HG02763 (cell line): Measurements from ENCODE around the gene POLN.

Source experiments
- ATAC-seq: cut with Tn5 transposase; IDR thresholded peaks from one replicate; pipeline ENCODE4 v1.9.1; 2021; ENCODE audit warnings: mild to moderate bottlenecking, moderate library complexity; ENCODE audit not compliant: unreplicated experiment

Gene POLN

GRCh38 chr4:2089222-2089621 lies 152.7 kb downstream of the POLN start:
- ATAC-seq = no peak

- ATAC-seq = no peak
Observed at GRCh38 chr4:2087170-2087569, 154.8 kb downstream of the POLN start.

- no peak for ATAC-seq
Observed at GRCh38 chr4:2085496-2085901, 156.4 kb downstream of the POLN start.

GRCh38 chr4:2084316-2084715 lies 157.6 kb downstream of the POLN start:
- ATAC-seq = no peak

- no peak for ATAC-seq
Observed at GRCh38 chr4:2083826-2084160, 158.1 kb downstream of the POLN start.

- no peak for ATAC-seq
Observed at GRCh38 chr4:2083116-2083825, 158.7 kb downstream of the POLN start.

- ATAC-seq = no peak
Observed at GRCh38 chr4:2082627-2083026, 159.3 kb downstream of the POLN start.

GRCh38 chr4:2082118-2082517 lies 159.8 kb downstream of the POLN start:
- no peak for ATAC-seq

GRCh38 chr4:2081540-2081939 lies 160.4 kb downstream of the POLN start:
- no peak for ATAC-seq

GRCh38 chr4:2080429-2081300 lies 161.3 kb downstream of the POLN start:
- no peak for ATAC-seq

GRCh38 chr4:2079926-2080325 lies 162.0 kb downstream of the POLN start:
- no peak for ATAC-seq

- no peak for ATAC-seq
Observed at GRCh38 chr4:2079006-2079405, 162.9 kb downstream of the POLN start.

- ATAC-seq = no peak
Observed at GRCh38 chr4:2078584-2078983, 163.3 kb downstream of the POLN start.

GRCh38 chr4:2077537-2078460 lies 164.1 kb downstream of the POLN start:
- no peak for ATAC-seq

GRCh38 chr4:2076908-2077536 lies 164.9 kb downstream of the POLN start:
- ATAC-seq = no peak

GRCh38 chr4:2075987-2076907 lies 165.7 kb downstream of the POLN start:
- no peak for ATAC-seq

GRCh38 chr4:2075171-2075986 lies 166.5 kb downstream of the POLN start:
- no peak for ATAC-seq

- no peak for ATAC-seq
Observed at GRCh38 chr4:2074588-2074987, 167.3 kb downstream of the POLN start.
